H1 (cell line): ENCODE results near the gene CALM3. TPM values are rescaled to one million over a fixed set of nuclear protein-coding genes. Genes with fewer than 3 reads are reported as not detected.

Experiments used
- RBBP5 ChIP-seq: IDR thresholded peaks from 2 replicates; pipeline ENCODE4 v1.7.1; 2012; ENCODE audit warnings: low read depth, mild to moderate bottlenecking, inconsistent platforms, low read length, moderate library complexity, borderline replicate concordance
- SUZ12 ChIP-seq: fragments of 200-600 bp; sonication (generic); IDR thresholded peaks from 2 replicates; pipeline ENCODE4 v1.6.1; 2012; ENCODE audit warnings: mild to moderate bottlenecking, inconsistent platforms, low read length, moderate library complexity, mixed read lengths
- polyA plus RNA-seq, 7 experiments: library from polyadenylated mRNA; depleted of rRNA in 3 of 7; stranded (reverse) in 5 of 7; unstranded in 2 of 7; fragments of >200 nt in 5 of 7; fragments of 200-250 nt in 2 of 7; gene quantifications; 1 replicate in 5 of 7; 2 replicates in 1 of 7; 4 replicates in 1 of 7; pipeline versions ENCODE4 v1.2.1 to v1.2.3, GENCODE V29; 2011 to 2013; ENCODE audit warnings: missing spikeins in 2 of 7, mixed read lengths in 2 of 7
- total RNA-seq: library from RNA; stranded (reverse); fragmentation: NEBNext Ultra II Directional; extraction: Animal tissue kit (Norgen Biotek cat#: 25700); gene quantifications from 2 replicates; pipeline ENCODE4 v1.2.1, GENCODE V29; 2021
- TF ChIP-seq, protein P1 (sequence below): IDR thresholded peaks from 2 replicates; pipeline ENCODE4 v1.6.1; 2012; ENCODE audit warnings: inconsistent platforms

The CALM3 gene
- total and polyA plus RNA-seq, 2 of the 8 experiments (the other 6 are each of a cell fraction or from before 2014, with no cell fraction given) = 315 to 326 TPM

GRCh38 chr19:46631481-46631880, 30.4 kb downstream of the CALM3 start (continued):
- TF ChIP-seq, protein P1, sequence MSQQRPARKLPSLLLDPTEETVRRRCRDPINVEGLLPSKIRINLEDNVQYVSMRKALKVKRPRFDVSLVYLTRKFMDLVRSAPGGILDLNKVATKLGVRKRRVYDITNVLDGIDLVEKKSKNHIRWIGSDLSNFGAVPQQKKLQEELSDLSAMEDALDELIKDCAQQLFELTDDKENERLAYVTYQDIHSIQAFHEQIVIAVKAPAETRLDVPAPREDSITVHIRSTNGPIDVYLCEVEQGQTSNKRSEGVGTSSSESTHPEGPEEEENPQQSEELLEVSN = no peak
- TF ChIP-seq RBBP5 (no peak), SUZ12 (no peak)
